Measurements from ENCODE around the gene C10orf105.
A peak's percentile ranks its signal among the peaks of the same experiment; 100 is the strongest.

C10orf105 gene

DNA sequence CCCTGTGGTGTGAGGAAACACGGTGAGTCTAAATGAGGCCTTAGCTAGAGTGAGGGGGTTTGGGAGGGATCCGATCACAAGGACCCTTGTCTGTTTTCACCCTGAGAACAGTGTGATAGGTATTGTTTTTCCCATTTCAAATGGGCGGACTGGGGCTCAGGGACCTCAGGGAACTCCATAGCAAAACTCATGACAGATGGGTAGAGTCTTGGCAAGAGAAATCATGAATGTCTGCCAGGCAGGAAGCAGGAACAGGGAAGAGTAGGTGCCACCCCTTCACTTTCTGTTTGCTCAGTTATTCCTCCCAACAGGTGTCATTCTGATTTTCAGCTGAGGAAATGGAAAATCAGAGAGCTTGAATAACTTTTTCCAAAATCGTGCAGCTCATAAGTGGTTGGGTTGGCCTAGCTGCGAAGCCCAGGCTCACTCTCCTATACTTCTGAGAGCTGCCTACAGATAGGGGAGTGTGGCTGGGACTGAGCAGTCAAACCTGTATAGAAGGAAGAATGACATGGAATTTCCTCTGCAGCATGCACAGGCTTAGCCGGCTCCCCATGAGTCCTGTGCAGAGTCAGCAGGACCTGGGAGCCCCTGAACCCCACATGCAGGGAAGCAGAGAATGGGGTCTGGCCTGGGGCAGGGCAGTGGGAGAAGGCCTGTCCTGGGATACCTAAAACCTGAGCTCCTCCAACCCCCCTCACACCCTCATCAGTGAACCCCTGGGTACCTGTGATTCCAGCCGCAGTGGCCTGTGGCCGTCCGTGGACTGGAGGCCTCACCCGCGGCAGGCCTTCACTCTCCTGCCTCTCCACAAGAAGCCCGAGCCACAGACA lies 17.6 kb upstream of the C10orf105 start:
- DNase-seq: no peak

DNA sequence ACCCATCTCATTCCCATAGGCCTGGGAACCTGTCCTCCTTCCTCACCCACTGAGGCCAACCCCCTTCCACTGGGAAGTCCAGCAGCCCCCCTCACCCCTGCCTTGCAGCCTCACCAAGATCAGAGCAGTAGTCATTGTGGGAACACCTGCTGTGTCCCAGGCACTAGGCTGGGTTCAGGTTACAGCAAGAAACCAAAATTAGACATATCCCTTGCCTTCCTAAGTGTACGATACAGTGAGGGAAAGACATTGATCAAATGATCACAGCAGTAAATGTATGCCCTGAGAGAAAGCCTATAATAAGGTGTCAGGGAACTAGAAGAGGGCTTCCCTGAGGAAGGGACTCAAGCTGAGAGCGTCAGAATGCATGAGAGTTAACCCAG lies 17.0 kb upstream of the C10orf105 start:
- DNase-seq: no peak

DNA sequence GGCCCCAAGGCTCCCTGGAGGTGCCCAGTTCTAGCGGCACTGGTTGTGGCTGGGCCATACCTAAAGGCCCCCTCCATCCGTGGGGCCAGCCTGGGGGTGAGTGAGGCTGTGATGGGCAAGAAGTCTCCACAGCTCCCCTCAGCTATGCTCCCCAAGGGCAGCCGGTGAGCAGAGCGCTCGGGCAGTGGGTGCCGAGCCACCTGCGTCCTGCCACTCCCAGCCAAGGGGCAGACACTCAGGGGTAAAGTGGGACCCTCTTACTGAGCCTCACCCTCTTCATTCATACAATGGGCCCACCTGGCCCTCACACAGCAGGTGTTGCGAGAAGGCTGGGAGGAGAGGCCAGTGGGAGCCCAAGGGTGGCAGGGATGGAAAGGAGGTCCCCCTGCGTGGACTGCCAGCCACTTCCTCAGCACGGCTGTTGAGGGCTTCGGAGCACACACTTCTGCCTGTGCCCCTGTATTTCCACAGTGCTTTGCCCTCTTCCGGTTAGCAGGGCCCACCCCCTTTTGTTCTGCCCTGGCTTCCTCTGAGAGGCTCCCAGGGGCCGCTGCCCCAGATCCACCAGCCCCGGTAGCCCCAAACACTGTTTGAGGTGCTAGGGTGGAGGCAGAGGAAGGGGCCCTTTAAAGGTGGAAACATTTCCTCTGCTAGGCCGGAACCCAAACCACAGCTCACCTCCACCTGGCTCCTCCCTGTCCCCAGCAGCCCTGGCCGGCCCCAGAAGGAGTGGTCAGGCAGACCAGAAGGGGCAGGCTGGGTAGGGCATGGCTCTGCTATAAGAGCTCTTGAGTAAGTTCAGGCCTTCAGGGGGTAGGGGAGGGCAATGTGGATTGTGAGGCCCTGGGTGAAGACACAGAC lies 16.4 kb upstream of the C10orf105 start:
- DNase-seq: peak; percentile 16

GRCh38 chr10:71734797-71735196 lies 15.2 kb upstream of the C10orf105 start:
- no peak for DNase-seq

DNA sequence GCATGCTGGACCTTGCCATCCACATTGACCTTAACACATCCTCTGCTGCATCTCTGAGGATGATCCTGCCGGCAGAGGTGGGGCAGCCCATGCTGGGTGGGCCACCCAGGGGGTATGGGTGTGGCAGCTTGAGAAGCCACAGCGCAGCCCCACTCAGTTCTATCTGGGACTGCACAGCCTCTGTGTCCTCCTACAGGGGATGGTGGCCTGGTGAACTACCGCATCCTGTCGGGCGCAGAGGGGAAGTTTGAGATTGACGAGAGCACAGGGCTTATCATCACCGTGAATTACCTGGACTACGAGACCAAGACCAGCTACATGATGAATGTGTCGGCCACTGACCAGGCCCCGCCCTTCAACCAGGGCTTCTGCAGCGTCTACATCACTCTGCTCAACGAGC lies 12.2 kb upstream of the C10orf105 start:
- no peak for DNase-seq

GRCh38 chr10:71729161-71729636 lies 9.6 kb upstream of the C10orf105 start:
- DNase-seq: peak; percentile 79

- DNase-seq: peak; percentile 80
Observed at GRCh38 chr10:71727738-71728737, 8.5 kb upstream of the C10orf105 start.

GRCh38 chr10:71727105-71727737 lies 7.6 kb upstream of the C10orf105 start:
- no peak for DNase-seq

DNA sequence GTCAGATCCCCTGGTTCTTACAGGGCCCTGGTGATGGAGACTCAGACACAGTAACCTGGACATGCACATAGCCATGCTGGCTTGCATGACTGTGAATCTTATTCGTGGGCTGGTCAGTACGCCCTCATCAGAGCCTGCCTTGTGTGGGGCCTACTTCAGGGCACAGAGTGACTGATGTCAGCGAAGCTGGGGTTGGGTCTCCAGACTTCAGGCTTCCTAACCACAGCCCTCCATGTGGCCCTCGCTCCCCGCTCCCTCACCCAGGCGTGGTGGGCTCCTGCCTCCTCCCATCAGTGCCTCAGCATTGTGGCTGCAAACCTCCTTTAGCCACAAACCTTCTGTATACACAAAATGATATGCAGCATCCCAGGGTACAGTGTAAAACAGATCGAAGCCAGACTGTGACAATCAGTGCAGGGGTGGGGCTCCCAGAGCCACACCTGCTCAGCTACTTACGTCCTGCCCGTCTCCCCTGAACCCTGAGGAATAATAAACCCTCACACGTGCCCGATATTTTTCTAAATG lies 7.1 kb upstream of the C10orf105 start:
- no peak for DNase-seq

DNA sequence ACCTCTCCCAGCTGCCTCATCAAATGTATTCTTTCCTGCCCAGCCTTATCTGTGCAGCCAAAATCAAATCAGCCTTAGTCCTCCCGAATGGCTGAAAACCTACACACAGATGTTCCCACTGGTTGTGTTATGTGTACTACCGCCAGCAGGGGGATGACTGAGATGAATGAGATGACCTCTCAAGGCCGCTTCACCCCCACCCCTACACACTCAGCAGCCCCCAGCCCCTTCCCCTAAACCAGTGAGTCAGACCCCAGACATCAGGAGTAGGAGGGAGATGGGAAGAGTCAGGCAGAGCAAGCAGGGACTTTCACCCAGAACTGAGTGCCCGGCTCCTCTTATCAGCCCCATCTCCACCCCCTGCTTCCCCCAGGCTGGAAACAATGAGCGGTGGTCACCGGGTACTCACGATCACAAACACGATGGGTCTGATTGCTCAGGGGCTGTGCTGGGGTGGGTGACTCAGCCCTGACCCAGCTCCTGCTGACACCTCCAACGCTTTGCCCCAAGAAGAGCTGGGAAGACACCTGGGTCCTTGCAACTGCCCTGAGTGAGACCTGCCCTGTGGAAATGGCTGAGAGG lies 6.5 kb upstream of the C10orf105 start:
- peak; percentile 9 for DNase-seq

GRCh38 chr10:71725249-71725648 lies 5.7 kb upstream of the C10orf105 start:
- DNase-seq: no peak

DNA sequence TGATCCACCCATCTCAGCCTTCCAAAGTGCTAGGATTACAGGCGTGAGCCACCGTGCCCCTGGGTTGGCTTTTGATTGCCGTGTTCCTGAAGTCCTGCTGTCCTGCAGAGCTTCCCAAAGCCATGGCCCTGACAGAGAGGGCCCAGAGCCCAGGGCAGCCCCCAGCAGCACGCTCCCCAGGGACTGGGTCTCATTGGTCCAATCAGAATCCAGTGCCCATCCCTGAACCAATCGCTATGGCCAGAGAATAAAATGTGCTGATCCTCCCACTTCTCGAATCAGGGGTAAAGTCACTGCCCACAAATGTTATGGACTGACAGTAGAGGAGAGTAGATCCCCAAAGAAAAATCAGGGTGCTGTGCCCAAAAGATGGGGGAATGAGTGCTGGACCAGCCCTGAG lies 5.0 kb upstream of the C10orf105 start:
- no peak for DNase-seq

GRCh38 chr10:71723311-71723710 lies 3.7 kb upstream of the C10orf105 start:
- no peak for DNase-seq

DNA sequence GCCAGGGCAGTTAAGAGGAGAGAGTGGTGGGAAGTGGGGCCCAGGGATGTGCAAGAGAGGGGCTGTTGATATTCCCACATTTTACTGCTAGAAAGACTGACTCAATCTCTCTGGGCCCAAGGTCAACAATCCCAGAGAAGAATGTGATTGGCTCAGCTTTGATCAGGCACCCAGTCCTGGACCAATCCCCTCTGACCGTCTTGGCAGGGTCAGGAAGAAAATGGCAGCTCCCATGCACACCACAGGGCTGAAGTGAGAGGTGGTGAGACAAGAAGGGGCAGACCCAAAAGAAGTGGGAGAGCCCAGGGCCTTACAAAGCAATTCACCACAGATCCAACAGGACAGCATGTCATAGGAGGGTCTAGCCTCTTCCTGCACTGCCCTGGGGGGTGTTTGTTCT lies 3.3 kb upstream of the C10orf105 start:
- DNase-seq: no peak

GRCh38 chr10:71721313-71721712 lies 1.7 kb upstream of the C10orf105 start:
- no peak for DNase-seq

GRCh38 chr10:71720288-71720687 lies 710 bp upstream of the C10orf105 start:
- no peak for DNase-seq

DNA sequence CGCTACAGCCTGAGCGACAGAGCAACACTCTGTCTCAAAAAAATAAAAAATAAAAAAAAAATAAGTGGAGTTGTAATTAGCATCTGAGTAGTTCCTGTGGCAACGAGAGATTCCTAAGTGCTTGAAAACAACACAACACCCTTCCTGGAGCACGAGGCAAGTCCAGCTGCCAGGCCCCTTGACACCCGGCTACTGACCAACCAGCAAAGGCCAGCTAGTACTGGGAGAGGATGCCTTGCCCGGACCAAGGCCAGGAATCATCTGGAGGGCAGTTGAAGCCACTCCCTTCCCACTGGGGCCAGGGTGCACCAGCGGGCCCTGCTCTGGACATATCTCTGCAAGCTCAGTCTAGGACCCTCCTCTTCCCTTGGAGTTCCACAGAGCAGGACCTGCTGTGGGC lies 536 bp downstream of the C10orf105 start:
- no peak for DNase-seq

DNA sequence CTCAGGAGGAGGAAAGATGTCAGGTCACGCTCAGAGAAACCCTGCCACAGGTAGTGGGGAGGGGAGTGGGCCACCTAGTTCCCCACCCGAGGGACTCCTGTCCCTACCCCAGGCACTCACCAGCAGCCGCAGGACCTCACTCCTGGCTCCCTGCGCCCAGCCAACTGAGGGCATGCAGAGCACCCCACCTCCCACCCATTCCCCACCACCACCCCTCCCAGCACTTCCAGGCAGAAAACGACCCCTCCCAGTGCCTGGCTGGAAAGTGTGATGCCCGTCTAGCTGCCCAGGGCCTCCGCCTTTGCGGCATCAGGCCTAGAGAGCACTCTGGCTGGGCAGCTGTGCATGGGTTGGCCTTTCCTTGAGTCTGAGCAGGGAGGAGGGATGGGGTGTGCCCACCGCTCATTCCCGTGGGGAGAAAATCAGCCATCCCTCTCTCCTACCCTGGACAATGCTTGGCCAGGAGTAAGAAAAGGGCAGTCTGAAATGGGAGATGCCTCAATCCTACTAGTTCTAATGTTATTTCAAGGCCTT lies 1.3 kb downstream of the C10orf105 start:
- no peak for DNase-seq

- no peak for DNase-seq
Observed at GRCh38 chr10:71717551-71717951, 2.0 kb downstream of the C10orf105 start.

DNA sequence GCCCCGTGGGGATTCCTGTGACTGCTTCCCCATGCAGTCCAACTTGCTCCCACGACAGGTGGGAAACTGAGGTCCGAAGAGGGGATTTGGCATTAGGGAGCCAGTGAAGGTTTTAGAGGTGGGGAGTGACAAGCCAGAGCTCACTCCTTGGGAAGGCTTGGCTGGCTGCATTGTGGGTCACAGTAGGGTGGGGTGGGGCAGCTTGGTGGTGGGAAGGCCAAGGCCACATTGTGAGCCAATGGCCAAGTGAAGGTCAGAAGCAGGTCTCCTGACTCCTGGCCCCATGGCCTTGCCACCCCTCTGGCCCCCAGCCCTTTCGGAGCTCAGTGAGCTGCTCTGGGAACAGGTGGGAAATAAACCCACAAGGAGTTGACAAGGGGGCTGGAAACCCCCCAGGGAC lies 2.5 kb downstream of the C10orf105 start:
- DNase-seq: no peak

DNA sequence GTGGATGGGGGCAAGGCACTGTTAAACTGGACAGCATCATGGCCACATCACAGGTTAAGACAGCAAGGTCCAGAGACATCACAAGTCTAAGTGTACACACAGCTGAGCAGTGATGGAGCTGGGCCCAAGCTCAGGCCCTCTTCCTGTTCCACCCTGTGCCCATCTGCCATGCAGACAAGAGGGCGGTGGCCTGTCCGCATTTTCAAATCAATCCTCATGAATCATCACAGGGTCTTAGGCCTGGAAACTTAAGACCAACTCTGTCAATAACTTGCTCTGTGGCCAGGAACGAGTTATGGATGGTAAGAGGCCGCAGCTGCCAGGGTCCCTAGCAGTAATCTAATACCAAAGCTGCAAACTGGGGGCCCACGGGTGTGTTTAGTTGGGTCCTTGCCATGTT lies 3.2 kb downstream of the C10orf105 start:
- DNase-seq: no peak
